SK-N-SH (cell line): ENCODE measurements around the gene PDCD1. TPM values are rescaled to one million over a fixed set of nuclear protein-coding genes. Genes with fewer than 3 reads are reported as not detected.

Source experiments
- CTCF ChIA-PET: fragments of 300-600, 350-600 bp; formaldehyde crosslinking; extraction: SDS; loops from one replicate; lab custom pipeline; 2021; lab: Yijun Ruan, JAX
- POLR2A ChIA-PET: fragments of 350-600 bp; sonication (Branson Sonifier 250); formaldehyde crosslinking; extraction: SDS; loops from one replicate; lab custom pipeline; 2020; ENCODE audit warnings: antibody characterized with exemption, inconsistent platforms; lab: Yijun Ruan, JAX
- DNase-seq: peaks from one replicate; pipeline ENCODE4 v3.0.0; 2012
- H2AFZ ChIP-seq: fragments of 200-600 bp; sonication (generic); 2 replicates; pipeline ENCODE4 v1.8.1; 2016; ENCODE audit warnings: antibody characterized with exemption, mild to moderate bottlenecking, low read depth
- H3F3A ChIP-seq: fragments of 200-600 bp; sonication (generic); replicated peaks from 2 replicates; pipeline ENCODE3; 2016; ENCODE audit warnings: antibody characterized with exemption, mild to moderate bottlenecking; ENCODE audit not compliant: insufficient read depth
- H3K27ac ChIP-seq, 2 experiments: fragments of 200-500 bp in 1 of 2; fragments of 200-600 bp in 1 of 2; sonication (Bioruptor generic) in 1 of 2; sonication (generic), shearing (Covaris generic) in 1 of 2; 2 replicates each; pipeline versions ENCODE4 v1.5.1 to v1.6.1; 2014 to 2016; ENCODE audit warnings: low read depth in 2 of 2, inconsistent platforms in 1 of 2, low read length in 1 of 2, mild to moderate bottlenecking in 1 of 2, mixed read lengths in 1 of 2
- H3K27me3 ChIP-seq: fragments of 200-600 bp; sonication (generic), shearing (Covaris generic); 2 replicates; pipeline ENCODE4 v1.6.1; 2016; ENCODE audit warnings: mixed run types; ENCODE audit not compliant: insufficient read depth
- H3K36me3 ChIP-seq, 2 experiments: fragments of 200-500 bp in 1 of 2; fragments of 200-600 bp in 1 of 2; sonication (Bioruptor generic) in 1 of 2; sonication (generic) in 1 of 2; replicated peaks in 1 of 2; 2 replicates each; pipeline versions ENCODE3 to v1.5.1; 2014 to 2016; ENCODE audit warnings: low read length in 1 of 2, mild to moderate bottlenecking in 1 of 2; ENCODE audit not compliant: insufficient read depth in 2 of 2, control insufficient read depth in 1 of 2
- H3K4me1 ChIP-seq, 2 experiments: fragments of 200-500 bp in 1 of 2; fragments of 200-600 bp in 1 of 2; sonication (Bioruptor generic) in 1 of 2; sonication (generic), shearing (Covaris generic) in 1 of 2; 2 replicates each; pipeline versions ENCODE4 v1.5.1 to v1.6.1; 2014 to 2016; ENCODE audit warnings: low read depth in 1 of 2, low read length in 1 of 2, mixed run types in 1 of 2; ENCODE audit not compliant: insufficient read depth in 2 of 2, control insufficient read depth in 1 of 2
- H3K4me2 ChIP-seq: fragments of 200-600 bp; sonication (generic), shearing (Covaris generic); 2 replicates; pipeline ENCODE4 v1.6.1; 2017; ENCODE audit warnings: mixed run types
- H3K4me3 ChIP-seq, 2 experiments: fragments of 200-500 bp in 1 of 2; fragments of 200-600 bp in 1 of 2; sonication (Bioruptor generic) in 1 of 2; sonication (generic), shearing (Covaris generic) in 1 of 2; 2 replicates each; pipeline versions ENCODE4 v1.5.1 to v1.8.1; 2014 to 2016; ENCODE audit warnings: low read depth in 2 of 2, inconsistent platforms in 1 of 2, low read length in 1 of 2, mild to moderate bottlenecking in 1 of 2, mixed read lengths in 1 of 2, moderate library complexity in 1 of 2
- H3K79me2 ChIP-seq: fragments of 200-600 bp; sonication (generic); 2 replicates; pipeline ENCODE4 v1.8.1; 2017; ENCODE audit warnings: mild to moderate bottlenecking; ENCODE audit not compliant: insufficient read depth
- H3K9ac ChIP-seq: fragments of 200-600 bp; sonication (generic); 2 replicates; pipeline ENCODE4 v1.6.1; 2017; ENCODE audit warnings: mixed run types
- H3K9me2 ChIP-seq: fragments of 200-600 bp; sonication (generic); 2 replicates; pipeline ENCODE4 v1.6.1; 2017; ENCODE audit warnings: mixed run types
- H3K9me3 ChIP-seq: fragments of 200-600 bp; sonication (generic); 2 replicates; pipeline ENCODE4 v1.6.1; 2017; ENCODE audit warnings: mixed run types, mild to moderate bottlenecking, moderate library complexity
- H4K20me1 ChIP-seq: fragments of 200-600 bp; sonication (generic); 2 replicates; pipeline ENCODE4 v1.6.1; 2017; ENCODE audit warnings: mild to moderate bottlenecking, mixed run types; ENCODE audit not compliant: insufficient read depth
- CHD2 ChIP-seq: fragments of 150-350 bp; IDR thresholded peaks from 2 replicates; pipeline ENCODE4 v1.6.1; 2018; ENCODE audit warnings: low read length; ENCODE audit not compliant: partially characterized antibody
- ELF1 ChIP-seq: IDR thresholded peaks from 2 replicates; pipeline ENCODE4 v1.4.0; 2012
- EP300 ChIP-seq, 2 experiments: IDR thresholded peaks; 2 replicates each; pipeline versions ENCODE4 v1.4.0 to v1.6.1; 2012; ENCODE audit warnings: borderline replicate concordance in 1 of 2, low read depth in 1 of 2, low read length in 1 of 2
- EZH2phosphoT487 ChIP-seq: fragments of 200-600 bp; sonication (generic); IDR thresholded peaks from 2 replicates; pipeline ENCODE4 v1.6.1; 2017; ENCODE audit warnings: low read depth, mixed run types, mild to moderate bottlenecking, antibody characterized with exemption, moderate library complexity, borderline replicate concordance
- FOSL2 ChIP-seq: IDR thresholded peaks from 2 replicates; pipeline ENCODE4 v1.4.0; 2012; ENCODE audit warnings: low read depth, mild to moderate bottlenecking, moderate library complexity, borderline replicate concordance
- FOXJ3 ChIP-seq: sonication (generic); formaldehyde crosslinking; IDR thresholded peaks from 2 replicates; pipeline ENCODE4 v1.5.1; 2020; ENCODE audit warnings: mild to moderate bottlenecking, missing genetic modification reagents
- GATA2 ChIP-seq: sonication (generic); formaldehyde crosslinking; IDR thresholded peaks from 2 replicates; pipeline ENCODE4 v1.5.0; 2020; ENCODE audit warnings: mild to moderate bottlenecking, missing genetic modification reagents
- IRF3 ChIP-seq: fragments of 150-350 bp; IDR thresholded peaks from 2 replicates; pipeline ENCODE4 v1.6.1; 2016; ENCODE audit warnings: mild to moderate bottlenecking, low read depth, low read length
- JUND ChIP-seq: IDR thresholded peaks from 2 replicates; pipeline ENCODE4 v1.4.0; 2012
- MAX ChIP-seq: IDR thresholded peaks from 2 replicates; pipeline ENCODE4 v1.4.0; 2012; ENCODE audit warnings: low read depth
- MXI1 ChIP-seq: IDR thresholded peaks from 2 replicates; pipeline ENCODE4 v1.6.1; 2012; ENCODE audit warnings: mild to moderate bottlenecking, low read depth, low read length, improper control_type of control experiment
- NFIC ChIP-seq: IDR thresholded peaks from 2 replicates; pipeline ENCODE4 v1.4.0; 2012; ENCODE audit warnings: borderline replicate concordance
- POLR2AphosphoS5 ChIP-seq: IDR thresholded peaks from 2 replicates; pipeline ENCODE4 v1.6.1; 2012; ENCODE audit warnings: low read depth, low read length
- RCOR1 ChIP-seq: fragments of 150-350 bp; IDR thresholded peaks from 2 replicates; pipeline ENCODE4 v1.6.1; 2017; ENCODE audit warnings: antibody characterized with exemption, low read length
- RFX5 ChIP-seq: IDR thresholded peaks from 2 replicates; pipeline ENCODE4 v1.6.1; 2012; ENCODE audit warnings: mild to moderate bottlenecking, improper control_type of control experiment, low read length
- TAF1 ChIP-seq: IDR thresholded peaks from 2 replicates; pipeline ENCODE4 v1.6.1; 2012; ENCODE audit warnings: low read depth, mild to moderate bottlenecking, low read length, moderate library complexity, borderline replicate concordance
- TCF12 ChIP-seq: IDR thresholded peaks from 2 replicates; pipeline ENCODE4 v1.4.0; 2012
- USF2 ChIP-seq: fragments of 150-350 bp; IDR thresholded peaks from 2 replicates; pipeline ENCODE4 v1.6.1; 2017; ENCODE audit warnings: antibody characterized with exemption, low read length, low read depth, borderline replicate concordance
- ZBTB33 ChIP-seq: IDR thresholded peaks from 2 replicates; pipeline ENCODE4 v1.4.0; 2012; ENCODE audit warnings: low read depth, borderline replicate concordance
- WGBS: methylation state at CpG from one replicate; pipeline ENCODE4 v1.1.6; 2017; ENCODE audit warnings: low lambda C conversion rate; 5-methylcytosine and 5-hydroxymethylcytosine counted together
- polyA plus RNA-seq, 3 experiments: library from polyadenylated mRNA; depleted of rRNA; stranded (reverse); fragments of >200 nt; gene quantifications; 2 replicates each; pipeline ENCODE4 v1.2.3, GENCODE V29; 2012

Gene PDCD1
- polyA plus RNA-seq, 1 of the 3 experiments (the other 2 are of a cell fraction), result not detected

GRCh38 chr2:241844066-241844728 lies 14.5 kb downstream of the PDCD1 start:
- POLR2A ChIA-PET, result no interaction called here

More at GRCh38 chr2:241844066-241844728, 14.5 kb downstream of the PDCD1 start:
- Histone ChIP-seq H3F3A (no peaks in the 10 kb centered on the region), H3K27me3 (no peaks in the 10 kb centered on the region), H3K27ac (no peak overlapping the region), H3K9me3 (no peaks in the 10 kb centered on the region), H3K4me1 (peaks cover 0 to 4% of the 10 kb centered on the region in 2 experiments; a peak in 1 of 4 replicates), H3K36me3 (no peaks in the 10 kb centered on the region), H3K9ac (no peak overlapping the region), H3K9me2 (no peaks in the 10 kb centered on the region), H2AFZ (peak overlapping the region; percentile 41; the same call in 1 of the 2 replicates), H3K4me3 (peak overlapping the region in 1 of 2 experiments; percentile 35; a peak in 2 of 4 replicates), H3K4me2 (peak overlapping the region; percentile 57; the same call in 1 of the 2 replicates), H4K20me1 (no peaks in the 10 kb centered on the region), H3K79me2 (no peaks in the 10 kb centered on the region)
- TF ChIP-seq RFX5, result no peak
- no peak for TF ChIP-seq TCF12
- no peak for TF ChIP-seq CHD2
- no peak for TF ChIP-seq JUND
- TF ChIP-seq POLR2AphosphoS5, result no peak
- TF ChIP-seq EZH2phosphoT487, result no peak
- no peak for TF ChIP-seq MAX
- no peak for TF ChIP-seq TAF1
- TF ChIP-seq EP300 (IDR thresholded peaks at IDR 0.05; ENCODE audit: borderline replicate concordance in 1 of 2, low read depth in 1 of 2, low read length in 1 of 2), result no peak
- no peak for TF ChIP-seq GATA2 (CRISPR knock-in tag)
- no peak for TF ChIP-seq IRF3
- no peak for TF ChIP-seq MXI1
- TF ChIP-seq USF2, result no peak
- TF ChIP-seq RCOR1, result no peak
- TF ChIP-seq ELF1, result no peak
- TF ChIP-seq NFIC, result no peak
- no peak for TF ChIP-seq FOXJ3 (CRISPR knock-in tag)
- no peak for TF ChIP-seq ZBTB33
- TF ChIP-seq FOSL2, result no peak
- 35% methylated on average over 17 of the region's 65 CpGs for WGBS
- CTCF ChIA-PET, result interaction anchor here (1.4 to 1.7 kb wide), 2 partner anchors 9 to 16 kb away, joined by 4 to 5 read pairs; no protein-coding TSS in a partner anchor
- DNase-seq, result peak; percentile 87
